SU-DHL-6 (cell line): ENCODE results near the gene FGA.

Source experiments
- H2AFZ ChIP-seq: fragments of 200-600 bp; sonication (generic); 2 replicates; pipeline ENCODE4 v1.6.1; 2014; ENCODE audit warnings: low read depth, mild to moderate bottlenecking, moderate library complexity, mixed read lengths, antibody characterized with exemption, low read length; ENCODE audit not compliant: severe bottlenecking
- H3F3A ChIP-seq: fragments of 200-600 bp; shearing (Covaris generic); 2 replicates; pipeline ENCODE4 v1.6.0; 2016; ENCODE audit warnings: antibody characterized with exemption, mild to moderate bottlenecking; ENCODE audit not compliant: insufficient read depth
- H3K27ac ChIP-seq: fragments of 200-600 bp; sonication (generic); 2 replicates; pipeline ENCODE4 v1.5.1; 2016; ENCODE audit warnings: low read depth, mild to moderate bottlenecking, low read length, moderate library complexity, mixed read lengths
- H3K27me3 ChIP-seq: fragments of 200-600 bp; sonication (generic), shearing (Covaris generic); 2 replicates; pipeline ENCODE4 v1.6.0; 2014; ENCODE audit warnings: mild to moderate bottlenecking, low read length
- H3K36me3 ChIP-seq: fragments of 200-600 bp; sonication (generic); 2 replicates; pipeline ENCODE4 v1.6.1; 2014; ENCODE audit warnings: mild to moderate bottlenecking, low read length, mixed read lengths
- H3K4me2 ChIP-seq: fragments of 300-600, 200-600 bp; shearing (Covaris generic), sonication (generic); 2 replicates; pipeline ENCODE4 v1.6.0; 2014; ENCODE audit warnings: low read length, low read depth, mild to moderate bottlenecking; ENCODE audit not compliant: poor library complexity, severe bottlenecking
- H3K4me3 ChIP-seq: fragments of 200-600 bp; sonication (generic); 2 replicates; pipeline ENCODE4 v1.5.1; 2014; ENCODE audit warnings: antibody characterized with exemption, low read length, mild to moderate bottlenecking, mixed read lengths; ENCODE audit not compliant: insufficient read depth, poor library complexity, severe bottlenecking
- H3K79me2 ChIP-seq: fragments of 200-600 bp; sonication (generic); 2 replicates; pipeline ENCODE4 v1.6.1; 2014; ENCODE audit warnings: mild to moderate bottlenecking, low read length, moderate library complexity; ENCODE audit not compliant: insufficient read depth
- H3K9ac ChIP-seq: fragments of 200-600 bp; sonication (generic); 2 replicates; pipeline ENCODE4 v1.7.0; 2014; ENCODE audit warnings: mild to moderate bottlenecking, low read length
- H3K9me2 ChIP-seq: fragments of 200-600 bp; sonication (generic); replicated peaks from 2 replicates; pipeline ENCODE4 v1.6.1; 2014; ENCODE audit warnings: low read length; ENCODE audit not compliant: insufficient read depth
- H3K9me3 ChIP-seq: fragments of 200-600 bp; sonication (generic); 2 replicates; pipeline ENCODE4 v1.6.1; 2014; ENCODE audit warnings: low read length, mixed read lengths; ENCODE audit not compliant: insufficient read depth
- H4K20me1 ChIP-seq: fragments of 200-600 bp; sonication (generic); 2 replicates; pipeline ENCODE4 v1.6.1; 2014; ENCODE audit warnings: low read depth, mild to moderate bottlenecking, antibody characterized with exemption, low read length, moderate library complexity, mixed read lengths
- EZH2phosphoT487 ChIP-seq: fragments of 200-600 bp; sonication (generic), shearing (Covaris generic); conservative IDR thresholded peaks from 2 replicates; pipeline ENCODE4 v1.6.1; 2018; ENCODE audit warnings: mild to moderate bottlenecking, antibody characterized with exemption, low read length, moderate library complexity, mixed read lengths
- TF ChIP-seq, protein P1 (sequence below): fragments of 200-600 bp; sonication (generic); IDR thresholded peaks from one replicate; pipeline ENCODE4 v1.5.1; 2017; ENCODE audit warnings: antibody characterized with exemption, mild to moderate bottlenecking, low read length, moderate library complexity; ENCODE audit not compliant: insufficient read depth, poor library complexity, severe bottlenecking

Gene FGA

DNA sequence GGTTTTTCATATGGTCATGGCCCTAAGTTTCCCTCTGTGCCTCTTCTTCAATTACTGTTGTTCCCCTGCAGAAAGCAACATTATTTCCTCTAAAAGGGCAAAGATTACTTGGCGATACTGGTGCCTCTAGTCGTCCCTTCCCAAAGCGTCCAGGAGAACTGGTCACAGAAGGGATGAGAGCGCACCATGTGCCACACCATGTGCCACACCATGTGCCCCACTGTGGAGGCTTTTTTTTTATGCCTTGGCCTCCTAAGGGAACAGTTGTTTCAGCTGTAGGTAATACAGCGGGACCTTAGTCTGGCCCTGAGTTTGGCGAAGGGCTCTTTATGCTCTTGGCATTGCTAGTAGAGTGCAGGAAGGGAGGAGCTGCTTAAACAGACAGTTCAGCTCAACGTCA lies 33.5 kb upstream of the FGA start:
- H3K36me3 ChIP-seq, result no peaks in the 10 kb centered on the region
- H2AFZ ChIP-seq, result no peak overlapping the region
- no peaks in the 10 kb centered on the region for H4K20me1 ChIP-seq
- no peak overlapping the region for H3K4me3 ChIP-seq
- no peaks in the 10 kb centered on the region for H3K79me2 ChIP-seq
- no peak overlapping the region for H3K27ac ChIP-seq
- H3K9me3 ChIP-seq, result no peaks in the 10 kb centered on the region
- H3K9me2 ChIP-seq, result no peaks in the 10 kb centered on the region
- TF ChIP-seq EZH2phosphoT487, result no peak
- TF ChIP-seq, protein P1, sequence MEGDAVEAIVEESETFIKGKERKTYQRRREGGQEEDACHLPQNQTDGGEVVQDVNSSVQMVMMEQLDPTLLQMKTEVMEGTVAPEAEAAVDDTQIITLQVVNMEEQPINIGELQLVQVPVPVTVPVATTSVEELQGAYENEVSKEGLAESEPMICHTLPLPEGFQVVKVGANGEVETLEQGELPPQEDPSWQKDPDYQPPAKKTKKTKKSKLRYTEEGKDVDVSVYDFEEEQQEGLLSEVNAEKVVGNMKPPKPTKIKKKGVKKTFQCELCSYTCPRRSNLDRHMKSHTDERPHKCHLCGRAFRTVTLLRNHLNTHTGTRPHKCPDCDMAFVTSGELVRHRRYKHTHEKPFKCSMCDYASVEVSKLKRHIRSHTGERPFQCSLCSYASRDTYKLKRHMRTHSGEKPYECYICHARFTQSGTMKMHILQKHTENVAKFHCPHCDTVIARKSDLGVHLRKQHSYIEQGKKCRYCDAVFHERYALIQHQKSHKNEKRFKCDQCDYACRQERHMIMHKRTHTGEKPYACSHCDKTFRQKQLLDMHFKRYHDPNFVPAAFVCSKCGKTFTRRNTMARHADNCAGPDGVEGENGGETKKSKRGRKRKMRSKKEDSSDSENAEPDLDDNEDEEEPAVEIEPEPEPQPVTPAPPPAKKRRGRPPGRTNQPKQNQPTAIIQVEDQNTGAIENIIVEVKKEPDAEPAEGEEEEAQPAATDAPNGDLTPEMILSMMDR, result no peak
- H3K27me3 ChIP-seq, result no peaks in the 10 kb centered on the region
- no peaks in the 10 kb centered on the region for H3F3A ChIP-seq
- H3K9ac ChIP-seq, result no peak overlapping the region
- H3K4me2 ChIP-seq, result no peak overlapping the region

DNA sequence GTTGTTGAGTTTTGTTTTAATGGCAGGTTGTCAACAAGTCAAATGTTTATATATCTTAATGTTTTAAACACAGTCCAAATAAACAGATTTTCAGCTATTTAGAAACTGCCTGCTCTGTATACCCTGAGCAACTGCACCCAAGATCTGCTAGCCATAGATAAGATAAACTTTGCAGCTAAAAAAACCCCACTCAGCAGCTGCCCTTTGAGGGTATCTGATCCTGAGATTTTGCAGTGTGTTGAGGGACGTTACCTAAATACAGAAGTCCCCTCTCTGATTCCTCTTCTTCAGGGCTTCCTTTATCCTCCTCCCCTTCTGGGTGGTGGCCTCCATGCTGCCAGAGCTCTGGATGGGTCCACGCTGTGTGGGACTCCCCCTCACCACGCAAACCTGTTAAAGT lies 32.9 kb upstream of the FGA start:
- no peak overlapping the region for H2AFZ ChIP-seq
- no peak overlapping the region for H3K27ac ChIP-seq
- H3K4me2 ChIP-seq, result no peak overlapping the region
- no peaks in the 10 kb centered on the region for H3K9me2 ChIP-seq
- H3K79me2 ChIP-seq, result no peaks in the 10 kb centered on the region
- H3K9ac ChIP-seq, result no peak overlapping the region
- no peaks in the 10 kb centered on the region for H3K36me3 ChIP-seq
- no peaks in the 10 kb centered on the region for H3K27me3 ChIP-seq
- no peaks in the 10 kb centered on the region for H3K9me3 ChIP-seq
- H3K4me3 ChIP-seq, result no peak overlapping the region
- no peaks in the 10 kb centered on the region for H4K20me1 ChIP-seq
- no peaks in the 10 kb centered on the region for H3F3A ChIP-seq
- no peak for TF ChIP-seq EZH2phosphoT487

GRCh38 chr4:154622598-154622997 lies 32.1 kb upstream of the FGA start:
- Histone ChIP-seq H3K9me3 (no peaks in the 10 kb centered on the region), H3K4me3 (no peak overlapping the region), H3K36me3 (no peaks in the 10 kb centered on the region), H3K27ac (no peak overlapping the region), H3K79me2 (no peaks in the 10 kb centered on the region), H3K4me2 (no peak overlapping the region), H3K9ac (no peak overlapping the region), H3K9me2 (no peaks in the 10 kb centered on the region), H3K27me3 (no peaks in the 10 kb centered on the region), H3F3A (no peaks in the 10 kb centered on the region), H4K20me1 (no peaks in the 10 kb centered on the region), H2AFZ (no peak overlapping the region)
- TF ChIP-seq EZH2phosphoT487, result no peak
- TF ChIP-seq, protein P1, result no peak

DNA sequence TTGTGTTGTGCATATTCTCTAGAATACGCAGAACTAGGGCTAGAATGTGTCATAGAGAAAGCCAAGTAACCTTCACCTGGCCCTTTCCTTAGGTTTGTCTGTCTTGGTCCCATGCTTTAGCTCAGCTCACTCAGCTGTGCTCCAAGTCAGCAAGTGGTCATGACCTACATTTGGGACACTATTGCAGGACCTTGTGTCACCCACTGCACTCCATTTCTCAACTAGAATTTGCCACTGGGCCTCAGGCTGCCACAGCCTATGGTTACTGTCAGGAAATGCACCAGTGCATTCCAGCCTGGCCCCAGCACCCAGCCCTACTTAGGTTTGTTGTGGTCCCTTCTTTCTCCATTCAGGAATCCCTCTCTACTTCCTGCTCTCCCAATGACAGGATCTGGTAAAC lies 29.6 kb upstream of the FGA start:
- Histone ChIP-seq H3K4me2 (no peak overlapping the region), H3K27me3 (no peaks in the 10 kb centered on the region), H3K9ac (no peak overlapping the region), H3K9me2 (no peaks in the 10 kb centered on the region), H3K27ac (no peak overlapping the region), H4K20me1 (no peaks in the 10 kb centered on the region), H2AFZ (no peak overlapping the region), H3K79me2 (no peaks in the 10 kb centered on the region), H3K4me3 (no peak overlapping the region), H3F3A (no peaks in the 10 kb centered on the region), H3K36me3 (no peaks in the 10 kb centered on the region), H3K9me3 (no peaks in the 10 kb centered on the region)
- no peak for TF ChIP-seq EZH2phosphoT487
- TF ChIP-seq, protein P1, result no peak
